Stimulated activated CD4-positive, alpha-beta T cell treated with anti-CD3 and anti-CD28 coated beads, Interleukin-15, amount 100 ng/mL, for 48 hours (primary cell): ENCODE results near the gene LRFN2.

Source experiments
- DNase-seq, 2 donors: peaks; one replicate each; pipeline ENCODE4 v3.0.0-alpha.2; 2020; ENCODE audit warnings: low read depth in 2 of 2

Gene LRFN2

GRCh38 chr6:40517654-40518053, 69.5 kb downstream of the LRFN2 start:
- no peak for DNase-seq

DNA sequence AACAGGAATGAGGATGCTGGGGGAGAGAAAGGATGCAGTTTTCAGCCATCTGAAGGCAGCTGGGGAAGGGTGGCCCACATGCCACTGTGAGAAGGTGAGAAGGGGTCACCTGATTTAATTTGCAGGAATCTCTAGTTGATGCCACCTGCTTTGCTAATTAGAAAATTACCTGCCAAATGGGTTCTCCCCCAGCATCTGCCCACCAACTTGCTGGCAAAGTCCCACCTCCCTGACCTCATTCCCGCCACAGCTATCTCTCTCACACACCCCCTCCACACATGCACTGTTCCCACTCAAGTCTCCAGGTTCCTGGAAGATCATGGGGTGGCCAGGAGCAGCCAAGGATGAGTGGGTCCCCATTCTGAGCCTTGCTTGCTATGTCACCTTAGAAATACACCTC, 70.7 kb downstream of the LRFN2 start:
- no peak for DNase-seq

DNA sequence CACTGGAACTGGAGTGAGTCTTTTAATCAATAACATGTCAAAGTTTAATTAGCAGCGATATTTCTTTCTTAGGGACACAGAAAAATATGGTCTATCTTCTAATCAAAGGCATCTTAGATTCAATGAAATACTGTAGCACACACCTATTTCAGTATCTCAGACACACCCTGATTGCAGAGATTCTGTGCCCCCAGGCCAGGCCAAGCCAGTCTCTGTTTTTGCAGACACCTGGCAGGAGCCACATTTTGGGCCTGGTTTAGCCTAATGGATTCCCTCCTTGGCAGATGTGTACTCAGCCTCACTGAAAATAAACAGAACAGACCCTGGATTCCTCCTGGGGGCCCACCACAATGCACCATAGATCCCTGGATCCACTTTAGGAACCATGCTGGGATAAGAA, 74.8 kb downstream of the LRFN2 start:
- no peak for DNase-seq

- DNase-seq = no peak
These were observed 75.3 kb downstream of the LRFN2 start for GRCh38 chr6:40511884-40512283.

- no peak for DNase-seq
These were observed 76.7 kb downstream of the LRFN2 start for GRCh38 chr6:40510442-40510841.

GRCh38 chr6:40509716-40510260, 77.4 kb downstream of the LRFN2 start:
- DNase-seq = no peak

DNA sequence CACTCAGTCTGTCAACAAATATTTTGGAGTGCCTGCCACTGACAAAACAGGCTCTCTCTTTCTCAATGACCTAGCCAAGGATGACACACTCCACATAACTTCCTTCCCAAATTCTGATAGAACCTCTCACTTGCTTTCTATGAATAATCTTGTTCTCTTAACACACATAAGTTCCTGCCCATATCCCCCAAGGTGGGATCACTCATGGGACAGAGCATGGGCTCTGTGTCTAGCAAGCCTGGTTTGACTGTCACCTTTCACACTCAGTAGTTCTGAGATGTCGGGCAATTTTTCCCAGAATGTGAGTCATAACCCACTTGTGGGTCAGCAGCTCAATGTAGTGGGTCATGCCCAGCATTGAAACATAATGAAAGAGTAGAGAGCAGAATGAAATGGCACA, 78.1 kb downstream of the LRFN2 start:
- no peak for DNase-seq

DNA sequence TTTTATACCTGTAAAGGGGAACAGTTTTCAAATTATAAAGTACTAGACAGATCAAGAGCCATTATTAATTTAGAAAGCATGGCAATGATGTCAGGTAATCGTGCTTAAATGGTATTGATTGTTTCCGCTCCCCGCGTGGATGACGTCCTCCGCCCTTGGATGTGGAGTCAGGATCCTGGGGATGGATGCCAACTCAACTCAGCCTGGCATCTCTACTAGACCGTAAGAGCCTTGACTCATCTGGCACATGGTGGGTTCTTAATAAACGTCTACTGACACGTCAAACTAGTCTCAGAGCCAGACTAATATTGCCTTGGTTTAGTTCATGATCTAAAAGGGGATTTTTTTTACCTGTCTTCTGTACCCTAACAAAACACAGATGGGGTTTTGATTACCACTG, 80.2 kb downstream of the LRFN2 start:
- DNase-seq = no peak

DNA sequence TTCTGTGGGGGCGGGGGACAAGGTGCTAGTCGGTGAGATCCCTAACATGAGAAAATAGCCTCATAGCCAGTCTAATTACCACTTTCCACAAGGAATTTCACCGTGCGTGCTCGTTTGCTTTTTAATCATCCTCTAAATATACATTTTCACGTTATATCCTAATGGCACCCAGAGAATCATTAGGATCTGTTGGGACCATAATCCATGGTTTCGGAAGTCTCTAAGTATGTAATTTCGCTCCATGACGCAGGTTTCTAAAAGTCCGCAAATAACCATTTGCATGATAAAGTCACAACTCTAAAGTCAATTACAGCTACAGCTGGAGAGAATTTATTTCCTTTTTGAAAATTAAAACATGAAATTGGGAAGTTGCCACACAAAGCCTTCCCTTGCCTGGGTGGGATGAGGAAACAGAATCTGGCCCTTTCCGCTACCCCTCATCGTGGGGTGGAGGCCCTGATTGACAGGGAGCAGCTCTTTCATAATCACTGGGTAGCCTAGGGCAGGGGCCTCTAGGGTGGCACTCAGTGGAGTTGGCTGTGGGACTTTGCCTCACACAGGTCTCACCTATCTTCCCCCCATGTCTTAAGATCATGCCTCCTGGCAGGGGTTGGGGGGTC, 81.9 kb downstream of the LRFN2 start:
- no peak for DNase-seq

DNA sequence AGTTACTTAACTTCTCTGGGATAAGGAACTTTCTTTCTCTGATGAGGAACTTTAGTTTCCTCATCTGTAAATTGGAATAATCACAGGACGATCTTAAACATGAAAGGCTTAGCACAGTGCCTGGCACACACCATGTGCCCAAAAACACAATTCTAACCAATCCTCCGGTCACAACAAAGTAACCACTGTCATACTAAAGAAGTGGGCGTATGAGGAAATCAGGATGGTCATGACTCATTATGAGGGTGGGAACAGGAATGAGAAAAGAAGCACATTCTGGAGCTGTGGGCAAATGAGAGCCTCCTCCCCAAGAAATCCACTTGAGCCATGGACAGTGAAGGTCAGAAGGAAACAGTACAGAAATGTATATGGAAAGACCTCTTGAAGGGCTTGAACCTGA, 82.9 kb downstream of the LRFN2 start:
- no peak for DNase-seq

DNA sequence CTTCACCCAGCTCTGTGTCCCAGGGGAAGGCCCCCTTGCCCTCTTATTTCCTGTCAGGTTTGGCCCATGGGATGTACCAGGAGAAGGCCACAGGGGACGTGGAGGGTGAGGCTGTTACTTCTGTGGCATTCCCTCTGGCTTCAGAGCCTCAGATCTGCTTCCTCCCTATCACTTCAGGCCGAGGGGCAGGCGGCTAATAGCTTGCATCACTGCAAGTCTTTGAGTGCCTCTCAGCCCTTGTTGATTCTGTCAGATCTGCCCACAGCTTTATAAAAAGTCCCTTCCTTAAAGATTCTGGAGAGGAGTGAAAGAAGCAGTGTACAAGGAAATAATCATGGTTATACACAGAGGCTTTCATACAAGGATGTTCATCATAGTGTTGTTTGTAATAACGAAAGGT, 86.9 kb downstream of the LRFN2 start:
- no peak for DNase-seq

DNA sequence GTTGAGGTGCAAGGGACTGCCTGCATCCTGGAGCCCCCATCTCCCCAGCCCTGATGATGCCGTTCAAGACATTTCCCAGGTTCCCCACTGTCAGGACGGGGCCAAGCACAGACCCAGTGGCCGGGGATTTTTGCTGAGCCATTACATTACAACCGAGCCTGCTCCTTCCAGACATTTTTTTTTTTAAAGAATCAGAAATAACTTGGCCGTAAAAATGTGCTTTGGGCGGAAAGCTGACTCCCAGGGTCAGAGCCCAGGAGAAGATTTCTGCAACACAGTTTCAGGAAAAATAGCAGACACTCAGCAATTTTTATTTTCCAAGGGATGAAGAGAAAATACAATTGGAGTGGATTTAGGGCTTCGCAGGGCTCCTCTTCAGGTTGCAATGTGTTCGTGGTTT, 87.9 kb downstream of the LRFN2 start:
- DNase-seq = no peak

DNA sequence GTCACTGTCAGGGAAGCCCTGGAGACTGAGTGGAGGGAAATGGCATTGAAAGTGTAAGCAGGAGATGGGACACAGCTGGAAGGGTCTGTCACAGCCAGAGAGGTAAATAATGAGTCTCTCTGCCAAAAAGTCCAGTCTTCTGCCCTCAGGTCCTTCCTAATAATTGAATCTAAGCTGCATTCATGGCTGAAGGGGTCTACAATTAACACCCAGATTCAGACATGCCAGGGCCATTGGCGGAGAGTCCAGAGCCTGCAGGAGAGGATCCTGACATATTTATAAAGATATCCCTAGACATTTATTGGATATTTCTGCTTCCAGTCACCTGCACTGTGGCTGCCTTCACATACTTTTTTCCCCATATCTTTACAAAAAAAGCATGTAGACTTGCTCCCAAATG, 89.0 kb downstream of the LRFN2 start:
- DNase-seq = no peak

DNA sequence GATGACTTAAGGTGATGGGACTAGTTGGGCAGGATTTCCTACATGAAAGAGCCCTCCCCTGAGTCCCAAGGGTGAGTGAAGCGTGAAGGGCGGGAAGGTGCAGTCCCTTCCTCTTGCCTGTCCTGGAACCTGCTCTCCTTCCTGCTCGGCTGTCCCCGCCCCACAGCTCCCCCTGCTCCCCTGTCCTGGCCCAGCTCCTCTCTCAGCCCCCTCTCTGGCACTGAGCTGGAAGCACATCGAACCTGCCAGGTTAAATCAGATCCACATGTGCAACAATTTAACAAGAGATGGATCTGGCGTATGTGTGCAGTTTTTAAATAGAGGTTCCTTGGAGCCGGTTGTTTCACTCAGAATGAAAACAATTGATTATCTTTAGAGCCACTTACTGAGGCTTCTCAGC, 95.0 kb downstream of the LRFN2 start:
- DNase-seq = no peak

GRCh38 chr6:40490508-40490907, 96.7 kb downstream of the LRFN2 start:
- no peak for DNase-seq

DNA sequence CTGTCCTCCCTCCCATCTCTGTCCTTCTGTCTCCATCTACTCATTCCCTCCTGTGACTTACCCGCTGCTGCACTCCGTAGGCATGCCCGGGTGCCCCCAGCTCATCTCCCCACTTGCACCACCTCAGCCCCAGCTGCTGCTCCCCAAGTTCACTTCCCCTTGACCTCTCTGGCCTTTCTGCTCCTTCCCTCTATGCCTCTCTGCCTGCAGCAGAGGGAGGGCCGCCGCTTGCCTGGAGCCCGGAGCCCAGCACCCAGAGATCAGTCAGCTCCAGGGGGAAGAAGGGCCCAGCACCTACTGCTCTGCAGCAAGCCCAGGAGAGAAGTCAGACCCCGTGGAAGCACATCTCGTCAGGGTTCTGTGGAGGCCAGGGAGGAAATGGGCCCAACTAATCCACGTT, 97.4 kb downstream of the LRFN2 start:
- no peak for DNase-seq

DNA sequence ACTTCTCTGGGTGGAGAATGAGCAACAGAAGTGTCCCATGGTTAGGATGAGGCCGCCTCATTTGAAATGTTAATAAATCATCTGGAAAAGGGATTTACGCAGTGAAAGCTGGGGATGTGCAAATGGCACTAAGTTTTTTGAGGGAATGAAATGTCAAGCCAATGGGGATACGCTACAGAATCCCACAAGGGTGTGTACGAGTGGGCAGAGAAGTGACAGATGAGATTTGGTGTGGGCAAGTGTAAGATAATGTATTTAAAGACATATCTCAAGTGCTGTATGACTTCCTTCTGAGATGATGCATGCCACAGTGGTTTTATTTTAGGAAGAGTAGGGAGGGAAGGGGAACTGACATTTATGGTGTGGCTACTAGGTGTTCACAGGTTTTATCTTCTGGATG, 100.6 kb downstream of the LRFN2 start:
- no peak for DNase-seq

- DNase-seq = no peak
These were observed 101.4 kb downstream of the LRFN2 start for GRCh38 chr6:40485795-40486194.

DNA sequence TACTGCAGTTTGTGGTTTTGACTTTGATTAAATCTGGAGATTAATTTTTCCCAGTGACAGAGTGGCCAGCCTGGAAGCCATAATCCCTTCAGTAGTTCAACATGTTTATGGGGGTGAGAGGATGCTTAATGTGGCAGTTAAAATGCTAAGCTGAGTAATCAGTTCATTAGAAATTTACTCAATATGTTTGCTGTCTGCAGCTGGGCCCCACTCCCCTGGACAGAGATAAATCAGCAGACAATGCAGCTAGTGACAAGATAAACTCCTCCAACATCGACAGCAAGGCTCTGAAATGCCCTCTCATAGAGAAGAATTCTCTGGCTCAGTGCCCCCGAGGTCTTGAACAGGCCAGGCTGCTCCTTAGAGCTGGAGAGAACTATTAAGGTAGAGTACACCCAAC, 101.9 kb downstream of the LRFN2 start:
- no peak for DNase-seq

DNA sequence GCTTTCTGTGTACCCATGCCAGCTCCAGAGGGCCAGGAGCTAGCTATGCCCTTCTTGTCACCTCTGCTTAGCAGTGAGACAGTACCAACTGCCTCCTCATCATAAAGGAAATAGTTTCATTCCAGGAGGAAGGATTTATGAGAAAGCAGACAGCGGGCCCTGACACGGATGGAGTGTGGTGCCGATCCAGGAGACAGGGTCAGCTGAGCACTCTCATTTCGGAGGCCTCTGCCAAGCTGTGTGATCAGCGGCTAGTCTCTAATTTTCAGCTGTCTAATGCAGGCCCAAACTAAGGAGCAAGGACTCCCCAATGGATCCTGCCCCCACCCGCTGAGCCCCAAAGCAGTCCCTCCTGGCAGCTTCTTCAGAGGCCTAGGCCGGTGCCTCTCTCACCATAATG, 103.1 kb downstream of the LRFN2 start:
- no peak for DNase-seq

DNA sequence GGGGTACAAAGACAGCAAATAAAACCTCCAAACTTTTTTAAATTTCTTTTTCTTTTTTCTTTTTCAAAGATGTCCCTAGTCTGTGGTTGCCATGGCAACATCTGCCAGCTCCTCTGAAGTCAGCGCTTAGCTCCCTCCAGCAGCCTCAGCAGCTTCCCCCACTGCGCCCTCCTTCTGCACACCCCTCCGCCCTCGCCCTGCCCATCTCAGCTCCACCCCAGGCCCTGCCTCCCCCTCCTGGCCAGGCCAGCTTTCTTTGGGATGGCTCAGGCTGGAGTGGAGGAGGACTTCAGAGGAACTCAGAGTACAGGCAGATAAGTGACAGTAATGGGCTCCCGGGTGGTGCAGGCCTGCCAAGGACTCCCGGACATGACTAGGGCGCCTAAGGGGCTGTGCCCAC, 104.6 kb downstream of the LRFN2 start:
- DNase-seq = no peak

GRCh38 chr6:40480678-40481077, 106.5 kb downstream of the LRFN2 start:
- no peak for DNase-seq

- no peak for DNase-seq
These were observed 107.5 kb downstream of the LRFN2 start for GRCh38 chr6:40479706-40480105.
